Thyroid gland (tissue), 4 donors: ENCODE measurements around the gene STRIP2.

Experiments
- CTCF ChIP-seq, 6 experiments: fragments of 200-600 bp in 3 of 6; fragments of 450-650 bp in 3 of 6; sonication (generic) in 3 of 6; IDR thresholded peaks; one replicate each; pipeline ENCODE4 v1.5.1; 2016 to 2019; ENCODE audit warnings: antibody characterized with exemption in 6 of 6, mild to moderate bottlenecking in 2 of 6, inconsistent platforms in 1 of 6, moderate library complexity in 1 of 6
- POLR2A ChIP-seq, 2 donors: fragments of 450-650 bp; IDR thresholded peaks; one replicate each; pipeline ENCODE4 v1.6.1; 2017; ENCODE audit warnings: antibody characterized with exemption in 2 of 2, mild to moderate bottlenecking in 2 of 2, moderate library complexity in 1 of 2

- no peak for TF ChIP-seq CTCF (IDR thresholded peaks at IDR 0.05)
- no peak for TF ChIP-seq POLR2A (IDR thresholded peaks at IDR 0.05)
These were observed 4.1 kb downstream of the STRIP2 start for GRCh38 chr7:129438281-129438838.
